A549 (cell line): ENCODE measurements around the gene CNOT10. TPM values are rescaled to one million over a fixed set of nuclear protein-coding genes. Genes with fewer than 3 reads are reported as not detected.
A peak's percentile ranks its signal among the peaks of the same experiment; 100 is the strongest.

Experiments
- ATAC-seq, 2 experiments: fragments of 200-7000 bp in 1 of 2; fragments of >200 bp in 1 of 2; cut with Nextera tagmentation in 1 of 2; cut with Tn5 transposase in 1 of 2; 3 replicates each; pipeline versions ENCODE4 v1.8.0 to v1.9.1; 2018 to 2020; ENCODE audit warnings: mild to moderate bottlenecking in 1 of 2, moderate library complexity in 1 of 2
- CTCF ChIA-PET: fragments of 300-600 bp; sonication (Branson Sonifier 250); formaldehyde crosslinking; extraction: SDS; loops from one replicate; lab custom pipeline; 2021; ENCODE audit warnings: antibody characterized with exemption, inconsistent platforms; lab: Yijun Ruan, JAX
- POLR2A ChIA-PET: fragments of 350-600 bp; formaldehyde crosslinking; extraction: SDS; loops from one replicate; lab custom pipeline; 2021; ENCODE audit warnings: antibody characterized with exemption, inconsistent platforms; lab: Yijun Ruan, JAX
- DNase-seq, 2 experiments: peaks; one replicate each; pipeline versions ENCODE4 v3.0.0 to v3.0.0-alpha.2; 2011 to 2016; ENCODE audit warnings: low read depth in 1 of 2, low spot score in 1 of 2
- FAIRE-seq: peaks from 2 replicates; lab custom pipeline; 2011; peaks lifted over from hg19 to GRCh38; lab: Jason Lieb, UNC
- H3K27ac ChIP-seq, 2 experiments: fragments of >200 bp; sonication (Bioruptor Twin); formaldehyde crosslinking; 3 replicates each; pipeline ENCODE4 v1.5.1; 2016 to 2017
- H3K4me1 ChIP-seq: fragments of >200 bp; sonication (Bioruptor Twin); formaldehyde crosslinking; 3 replicates; pipeline ENCODE4 v1.6.1; 2016
- H3K4me2 ChIP-seq: fragments of >200 bp; sonication (Bioruptor Twin); formaldehyde crosslinking; 3 replicates; pipeline ENCODE4 v1.6.1; 2016
- H3K4me3 ChIP-seq: fragments of >200 bp; sonication (Bioruptor Twin); formaldehyde crosslinking; 3 replicates; pipeline ENCODE4 v1.5.1; 2016
- H3K9me3 ChIP-seq: fragments of >200 bp; sonication (Bioruptor Twin); formaldehyde crosslinking; 3 replicates; pipeline ENCODE4 v1.6.1; 2016
- ATOH8 ChIP-seq: fragments of 250-450 bp; sonication (Bioruptor Pico); IDR thresholded peaks from 2 replicates; pipeline ENCODE4 v1.5.0; 2020; ENCODE audit warnings: low read depth, mild to moderate bottlenecking, moderate library complexity
- CBX8 ChIP-seq: fragments of 200-600 bp; sonication (generic); IDR thresholded peaks from 2 replicates; pipeline ENCODE4 v1.6.1; 2016
- CHD4 ChIP-seq: fragments of 200-600 bp; sonication (generic); IDR thresholded peaks from 2 replicates; pipeline ENCODE4 v1.6.1; 2016; ENCODE audit warnings: antibody characterized with exemption, mild to moderate bottlenecking, borderline replicate concordance
- EHF ChIP-seq: fragments of 250-450 bp; sonication (Bioruptor Pico); IDR thresholded peaks from 2 replicates; pipeline ENCODE4 v1.5.0; 2020; ENCODE audit warnings: mild to moderate bottlenecking
- EHMT2 ChIP-seq: fragments of 200-600 bp; sonication (generic); IDR thresholded peaks from 2 replicates; pipeline ENCODE4 v1.6.1; 2016; ENCODE audit warnings: antibody characterized with exemption, low read depth, mild to moderate bottlenecking, moderate library complexity
- ESRRA ChIP-seq: fragments of 150-350 bp; IDR thresholded peaks from 2 replicates; pipeline ENCODE4 v1.6.1; 2014; ENCODE audit warnings: mild to moderate bottlenecking, low read length, borderline replicate concordance
- FOSL2 ChIP-seq, 2 experiments: fragments of 450-650 bp in 1 of 2; fragments of >200 bp in 1 of 2; sonication (Bioruptor Twin) in 1 of 2; formaldehyde crosslinking; IDR thresholded peaks; 2 replicates each; pipeline versions ENCODE4 v1.5.0 to v1.6.1; 2016 to 2020; ENCODE audit warnings: mild to moderate bottlenecking in 1 of 2, moderate library complexity in 1 of 2
- GATA3 ChIP-seq: IDR thresholded peaks from 2 replicates; pipeline ENCODE4 v1.6.1; 2012; ENCODE audit warnings: borderline replicate concordance
- HDAC2 ChIP-seq: fragments of 200-600 bp; sonication (generic); IDR thresholded peaks from 2 replicates; pipeline ENCODE4 v1.6.1; 2016
- HOXB13 ChIP-seq: fragments of 250-450 bp; sonication (Bioruptor Pico); IDR thresholded peaks from 2 replicates; pipeline ENCODE4 v1.5.0; 2020; ENCODE audit warnings: low read depth, mild to moderate bottlenecking, moderate library complexity
- HOXB5 ChIP-seq: fragments of 250-450 bp; sonication (Bioruptor Pico); IDR thresholded peaks from 2 replicates; pipeline ENCODE4 v1.5.0; 2020; ENCODE audit warnings: mild to moderate bottlenecking, moderate library complexity
- JUN ChIP-seq, 2 experiments: fragments of >200 bp; sonication (Bioruptor Twin); formaldehyde crosslinking; IDR thresholded peaks; 2 replicates in 1 of 2; 3 replicates in 1 of 2; pipeline ENCODE4 v1.6.1; 2016 to 2017
- JUNB ChIP-seq: fragments of >200 bp; sonication (Bioruptor Twin); formaldehyde crosslinking; IDR thresholded peaks from 2 replicates; pipeline ENCODE4 v1.6.1; 2016
- KDM1A ChIP-seq: fragments of 200-600 bp; sonication (generic); IDR thresholded peaks from 2 replicates; pipeline ENCODE4 v1.6.1; 2016; ENCODE audit warnings: low read depth, mild to moderate bottlenecking
- KDM5A ChIP-seq: fragments of 200-600 bp; sonication (generic); IDR thresholded peaks from 2 replicates; pipeline ENCODE4 v1.6.1; 2016; ENCODE audit warnings: antibody characterized with exemption, mild to moderate bottlenecking
- PHF8 ChIP-seq: fragments of 200-600 bp; sonication (generic); IDR thresholded peaks from 2 replicates; pipeline ENCODE4 v1.6.1; 2016; ENCODE audit warnings: low read depth, mild to moderate bottlenecking, antibody characterized with exemption, moderate library complexity, borderline replicate concordance
- RAD21 ChIP-seq, 2 experiments: fragments of >200 bp in 1 of 2; sonication (Bioruptor Twin) in 1 of 2; formaldehyde crosslinking in 1 of 2; IDR thresholded peaks in 1 of 2; conservative IDR thresholded peaks in 1 of 2; 2 replicates in 1 of 2; 3 replicates in 1 of 2; pipeline ENCODE4 v1.6.1; 2012 to 2018; ENCODE audit warnings: inconsistent platforms in 1 of 2
- RCOR1 ChIP-seq: fragments of 150-350 bp; IDR thresholded peaks from 2 replicates; pipeline ENCODE4 v1.6.1; 2014; ENCODE audit warnings: antibody characterized with exemption, low read length, low read depth
- RNF2 ChIP-seq: fragments of 200-600 bp; sonication (generic); IDR thresholded peaks from 2 replicates; pipeline ENCODE4 v1.6.1; 2016; ENCODE audit warnings: low read depth, mild to moderate bottlenecking, antibody characterized with exemption, moderate library complexity, borderline replicate concordance
- SREBF2 ChIP-seq: fragments of 450-650 bp; IDR thresholded peaks from 2 replicates; pipeline ENCODE4 v1.6.1; 2014; ENCODE audit warnings: mild to moderate bottlenecking, moderate library complexity
- TP53 ChIP-seq: fragments of 250-450 bp; sonication (Bioruptor Pico); IDR thresholded peaks from 2 replicates; pipeline ENCODE4 v1.5.0; 2021; ENCODE audit warnings: mild to moderate bottlenecking, moderate library complexity
- WGBS: methylation state at CpG from one replicate; pipeline ENCODE4 v1.1.6; 2017; ENCODE audit errors: missing lambda C conversion rate; 5-methylcytosine and 5-hydroxymethylcytosine counted together
- polyA plus RNA-seq, 4 experiments: library from polyadenylated mRNA; depleted of rRNA in 3 of 4; stranded (reverse); fragments of >200 nt; fragmentation: RNase III in 1 of 4; extraction: RNeasy Plus Mini Kit Qiagen cat#74134 plus additional on column Dnase treatment in 1 of 4; gene quantifications; 2 replicates in 3 of 4; 3 replicates in 1 of 4; pipeline ENCODE4 v1.2.3, GENCODE V29; 2011 to 2017
- TF ChIP-seq, protein P1 (sequence below): fragments of 250-450 bp; sonication (Bioruptor Pico); IDR thresholded peaks from 2 replicates; pipeline ENCODE4 v1.5.0; 2021; ENCODE audit warnings: mild to moderate bottlenecking, moderate library complexity, borderline replicate concordance
- TF ChIP-seq, protein P2 (sequence below): fragments of 150-350 bp; IDR thresholded peaks from 2 replicates; pipeline ENCODE4 v1.6.1; 2014; ENCODE audit warnings: low read depth, mild to moderate bottlenecking, low read length
- TF ChIP-seq, protein P3 (sequence below): fragments of 450-650 bp; IDR thresholded peaks from 2 replicates; pipeline ENCODE4 v1.6.1; 2014; ENCODE audit warnings: antibody characterized with exemption

The CNOT10 gene
- polyA plus RNA-seq, 2 of the 4 experiments (the other 2 are of a cell fraction) = 23.6 to 43.2 TPM

DNA sequence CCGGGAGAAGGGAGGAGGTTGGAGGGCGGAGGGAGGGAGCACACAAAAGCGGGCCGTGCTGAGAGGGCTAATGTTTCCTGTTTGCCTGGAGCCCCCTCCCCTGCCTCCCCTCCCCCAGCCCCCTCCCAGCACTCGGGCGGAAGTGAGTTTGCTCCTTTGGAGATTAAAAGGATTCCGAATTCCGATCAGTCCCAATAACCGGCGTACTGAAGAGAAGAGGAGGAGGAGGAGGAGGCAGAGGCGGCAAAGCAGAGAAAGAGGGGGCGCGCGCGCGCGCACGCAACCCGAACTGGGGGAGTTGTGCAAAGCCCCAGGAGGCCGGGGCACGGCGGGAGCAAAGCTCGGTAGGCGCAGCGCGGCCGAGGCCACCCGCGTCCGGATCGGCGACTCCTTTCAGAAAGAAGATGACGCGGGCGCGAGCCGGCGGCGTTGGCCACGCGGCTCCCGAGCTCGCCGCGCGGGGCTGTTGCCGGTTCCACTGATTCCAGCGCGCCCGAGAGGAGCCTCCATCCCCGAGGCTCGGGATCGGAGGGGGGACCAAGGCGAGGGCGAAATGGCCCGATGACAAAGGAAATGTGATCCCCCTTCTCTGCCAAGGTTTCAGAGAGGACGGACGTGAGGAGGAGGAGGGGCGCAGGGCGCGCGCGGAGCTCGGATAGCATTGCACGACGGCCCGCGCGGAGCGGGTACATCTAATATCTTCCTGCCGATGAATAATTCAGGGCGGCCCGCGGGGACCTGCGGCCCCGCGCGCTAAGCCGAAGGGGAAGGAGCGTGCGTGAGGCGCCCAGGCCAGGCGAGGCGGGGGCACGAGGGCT is 131.7 kb downstream of the CNOT10 start (continued):
- TF ChIP-seq RAD21 (conservative IDR thresholded peaks at IDR 0.05 in 1 of 2, IDR thresholded peaks at IDR 0.05 in 1 of 2) (no peak), FOSL2 (IDR thresholded peaks at IDR 0.05) (no peak), FOSL2 (CRISPR knock-in tag; IDR thresholded peaks at IDR 0.05) (no peak), JUNB (no peak), RNF2 (peak; percentile 44), CHD4 (no peak), HDAC2 (peak; percentile 97; the same call in 1 of the 2 replicates)

DNA sequence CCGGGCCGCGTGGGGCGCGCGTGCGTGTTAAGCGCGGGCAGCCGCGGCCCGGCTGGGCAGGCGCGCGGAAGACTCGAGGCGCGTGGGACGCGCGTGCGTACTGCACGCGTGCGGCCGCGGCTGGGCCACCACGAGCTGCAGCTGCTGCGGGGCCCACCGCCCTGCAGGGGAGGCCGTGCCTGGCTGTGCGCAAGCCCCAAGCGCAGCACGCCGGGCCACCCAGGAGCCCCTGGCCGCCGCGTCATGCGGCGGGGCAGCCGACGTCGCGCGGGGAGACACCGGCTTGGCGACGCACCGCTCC is 132.2 kb downstream of the CNOT10 start:
- TF ChIP-seq TP53 (CRISPR knock-in tag) (no peak), HOXB13 (CRISPR knock-in tag) (no peak), KDM5A (no peak), RNF2 (no peak; the same call in 1 of the 2 replicates), EHF (no peak), GATA3 (no peak), HOXB5 (CRISPR knock-in tag) (no peak), RCOR1 (no peak), PHF8 (no peak), JUN (IDR thresholded peaks at IDR 0.05) (no peak), ATOH8 (CRISPR knock-in tag) (no peak), KDM1A (no peak), SREBF2 (no peak), ESRRA (no peak), CBX8 (no peak), JUNB (no peak), EHMT2 (no peak)
- TF ChIP-seq, protein P1, sequence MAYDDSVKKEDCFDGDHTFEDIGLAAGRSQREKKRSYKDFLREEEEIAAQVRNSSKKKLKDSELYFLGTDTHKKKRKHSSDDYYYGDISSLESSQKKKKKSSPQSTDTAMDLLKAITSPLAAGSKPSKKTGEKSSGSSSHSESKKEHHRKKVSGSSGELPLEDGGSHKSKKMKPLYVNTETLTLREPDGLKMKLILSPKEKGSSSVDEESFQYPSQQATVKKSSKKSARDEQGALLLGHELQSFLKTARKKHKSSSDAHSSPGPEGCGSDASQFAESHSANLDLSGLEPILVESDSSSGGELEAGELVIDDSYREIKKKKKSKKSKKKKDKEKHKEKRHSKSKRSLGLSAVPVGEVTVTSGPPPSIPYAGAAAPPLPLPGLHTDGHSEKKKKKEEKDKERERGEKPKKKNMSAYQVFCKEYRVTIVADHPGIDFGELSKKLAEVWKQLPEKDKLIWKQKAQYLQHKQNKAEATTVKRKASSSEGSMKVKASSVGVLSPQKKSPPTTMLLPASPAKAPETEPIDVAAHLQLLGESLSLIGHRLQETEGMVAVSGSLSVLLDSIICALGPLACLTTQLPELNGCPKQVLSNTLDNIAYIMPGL (CRISPR knock-in tag) = no peak
- TF ChIP-seq, protein P2, sequence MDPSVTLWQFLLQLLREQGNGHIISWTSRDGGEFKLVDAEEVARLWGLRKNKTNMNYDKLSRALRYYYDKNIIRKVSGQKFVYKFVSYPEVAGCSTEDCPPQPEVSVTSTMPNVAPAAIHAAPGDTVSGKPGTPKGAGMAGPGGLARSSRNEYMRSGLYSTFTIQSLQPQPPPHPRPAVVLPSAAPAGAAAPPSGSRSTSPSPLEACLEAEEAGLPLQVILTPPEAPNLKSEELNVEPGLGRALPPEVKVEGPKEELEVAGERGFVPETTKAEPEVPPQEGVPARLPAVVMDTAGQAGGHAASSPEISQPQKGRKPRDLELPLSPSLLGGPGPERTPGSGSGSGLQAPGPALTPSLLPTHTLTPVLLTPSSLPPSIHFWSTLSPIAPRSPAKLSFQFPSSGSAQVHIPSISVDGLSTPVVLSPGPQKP = no peak
- TF ChIP-seq, protein P3, sequence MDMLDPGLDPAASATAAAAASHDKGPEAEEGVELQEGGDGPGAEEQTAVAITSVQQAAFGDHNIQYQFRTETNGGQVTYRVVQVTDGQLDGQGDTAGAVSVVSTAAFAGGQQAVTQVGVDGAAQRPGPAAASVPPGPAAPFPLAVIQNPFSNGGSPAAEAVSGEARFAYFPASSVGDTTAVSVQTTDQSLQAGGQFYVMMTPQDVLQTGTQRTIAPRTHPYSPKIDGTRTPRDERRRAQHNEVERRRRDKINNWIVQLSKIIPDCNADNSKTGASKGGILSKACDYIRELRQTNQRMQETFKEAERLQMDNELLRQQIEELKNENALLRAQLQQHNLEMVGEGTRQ = no peak
- Histone ChIP-seq H3K4me2 (peak overlapping the region; percentile 94), H3K4me1 (peaks cover 34% of the 10 kb centered on the region), H3K4me3 (peak overlapping the region; percentile 49), H3K27ac (no peak overlapping the region), H3K9me3 (no peaks in the 10 kb centered on the region)
- POLR2A ChIA-PET = no interaction called here
- FAIRE-seq (no peak), DNase-seq (no peak), ATAC-seq (peak in 1 of 2 experiments; percentile 12; a peak in 3 of 6 replicates)
- CTCF ChIA-PET = interaction anchor here (0.5 to 1.3 kb wide), 3 partner anchors 21 to 86 kb away, joined by 3 to 5 read pairs (median 3); no protein-coding TSS in a partner anchor
- 39% methylated on average over 15 of the region's 49 CpGs for WGBS
